GM18498 (cell line): ENCODE data around the gene FSTL4.

Source experiments
- ATAC-seq: cut with Tn5 transposase; IDR thresholded peaks from one replicate; pipeline ENCODE4 v1.9.1; 2021; ENCODE audit warnings: mild to moderate bottlenecking, moderate library complexity; ENCODE audit not compliant: unreplicated experiment

Gene FSTL4

GRCh38 chr5:133354323-133355185, 257.8 kb downstream of the FSTL4 start:
- ATAC-seq, result no peak

GRCh38 chr5:133353741-133354140, 258.6 kb downstream of the FSTL4 start:
- ATAC-seq, result no peak

- ATAC-seq, result no peak
These were observed 263.9 kb downstream of the FSTL4 start for GRCh38 chr5:133348406-133348805.

GRCh38 chr5:133347039-133347438, 265.3 kb downstream of the FSTL4 start:
- no peak for ATAC-seq

- ATAC-seq, result no peak
These were observed 268.1 kb downstream of the FSTL4 start for GRCh38 chr5:133344266-133344665.

GRCh38 chr5:133343196-133343595, 269.1 kb downstream of the FSTL4 start:
- ATAC-seq, result no peak

- no peak for ATAC-seq
These were observed 270.2 kb downstream of the FSTL4 start for GRCh38 chr5:133341915-133342710.

- no peak for ATAC-seq
These were observed 271.0 kb downstream of the FSTL4 start for GRCh38 chr5:133341296-133341695.

- ATAC-seq, result no peak
These were observed 271.5 kb downstream of the FSTL4 start for GRCh38 chr5:133340822-133341221.

- ATAC-seq, result no peak
These were observed 272.2 kb downstream of the FSTL4 start for GRCh38 chr5:133340002-133340755.

- no peak for ATAC-seq
These were observed 273.6 kb downstream of the FSTL4 start for GRCh38 chr5:133338504-133339355.

- no peak for ATAC-seq
These were observed 274.4 kb downstream of the FSTL4 start for GRCh38 chr5:133337795-133338445.

GRCh38 chr5:133336969-133337410, 275.4 kb downstream of the FSTL4 start:
- no peak for ATAC-seq

GRCh38 chr5:133336121-133336968, 276.0 kb downstream of the FSTL4 start:
- ATAC-seq, result no peak

- no peak for ATAC-seq
These were observed 277.3 kb downstream of the FSTL4 start for GRCh38 chr5:133334796-133335639.

GRCh38 chr5:133333326-133334150, 278.8 kb downstream of the FSTL4 start:
- no peak for ATAC-seq

- no peak for ATAC-seq
These were observed 279.8 kb downstream of the FSTL4 start for GRCh38 chr5:133332439-133333024.
